GM21515 (cell line): ENCODE data around the gene HTR3B.
A peak's percentile ranks its signal among the peaks of the same experiment; 100 is the strongest.
"Not testable (repeated sequence)": the region's sequence is repeated elsewhere in the genome, so short reads cannot be mapped to it uniquely, and the experiment has no call there.

Source experiments
- ATAC-seq: cut with Tn5 transposase; IDR thresholded peaks from one replicate; pipeline ENCODE4 v1.9.1; 2021; ENCODE audit not compliant: unreplicated experiment

The HTR3B gene

DNA sequence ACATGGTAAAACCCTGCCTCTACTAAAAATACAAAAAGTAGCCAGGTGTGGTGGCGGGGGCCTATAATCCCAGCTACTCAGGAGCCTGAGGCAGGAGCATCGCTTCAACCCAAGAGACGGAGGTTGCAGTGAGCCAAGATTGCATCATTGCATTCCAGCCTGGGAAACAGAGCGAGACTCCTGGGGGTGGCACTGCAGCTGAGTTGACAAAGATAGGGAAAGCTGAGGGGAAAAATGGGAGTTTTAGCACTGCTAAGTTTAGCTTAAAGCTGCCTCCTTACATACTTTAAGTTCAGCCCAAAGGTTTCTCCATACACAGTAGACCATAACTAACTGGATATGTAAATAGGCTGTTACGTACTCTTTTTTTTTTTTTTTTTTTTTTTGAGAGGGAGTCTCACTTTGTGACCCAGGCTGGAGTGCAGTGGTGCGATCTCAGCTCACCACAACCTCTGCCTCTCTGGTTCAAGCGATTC, 20.2 kb upstream of the HTR3B start:
- ATAC-seq = no peak

- no peak for ATAC-seq
These were observed 18.7 kb upstream of the HTR3B start for GRCh38 chr11:113885897-113886296.

- no peak for ATAC-seq
These were observed 15.7 kb upstream of the HTR3B start for GRCh38 chr11:113888848-113889247.

- ATAC-seq = peak; percentile 78
These were observed 10.1 kb upstream of the HTR3B start for GRCh38 chr11:113894421-113894996.

DNA sequence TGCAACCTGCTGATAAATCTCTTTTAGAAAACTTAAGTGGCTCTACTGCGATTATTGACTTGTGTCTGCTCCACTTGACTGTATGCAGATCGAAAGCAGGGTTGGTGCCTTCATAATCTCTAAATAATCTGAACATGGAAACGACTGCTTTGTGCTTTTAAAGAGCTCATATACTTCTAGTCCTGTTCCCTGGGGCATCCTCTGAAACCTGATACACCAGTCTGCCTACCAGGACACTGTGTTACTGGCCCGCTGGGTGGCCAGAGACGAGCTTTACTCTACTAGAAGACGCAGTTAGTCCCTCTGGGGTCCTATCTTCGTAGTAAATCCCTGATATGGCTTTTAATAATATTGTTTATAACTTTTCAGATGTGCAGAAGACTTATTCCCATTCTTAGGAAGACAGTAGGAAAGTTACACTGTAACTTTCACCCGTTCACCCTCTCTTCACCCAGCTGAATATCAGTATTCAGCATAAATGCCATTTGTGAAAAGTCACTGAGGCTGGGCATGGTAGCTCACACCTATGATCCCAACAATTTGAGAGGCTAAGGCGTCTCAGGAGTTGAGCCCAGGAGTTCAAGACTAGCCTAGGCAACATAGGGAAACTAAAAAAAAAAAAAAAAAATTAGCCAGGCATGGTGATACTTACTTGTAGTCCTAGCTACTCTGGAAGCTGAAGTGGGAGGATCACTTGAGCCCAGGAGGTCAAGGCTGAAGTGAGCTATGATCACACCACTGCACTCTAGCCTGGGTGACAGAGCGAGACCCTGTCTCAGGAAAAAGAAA, 9.0 kb upstream of the HTR3B start:
- no peak for ATAC-seq

DNA sequence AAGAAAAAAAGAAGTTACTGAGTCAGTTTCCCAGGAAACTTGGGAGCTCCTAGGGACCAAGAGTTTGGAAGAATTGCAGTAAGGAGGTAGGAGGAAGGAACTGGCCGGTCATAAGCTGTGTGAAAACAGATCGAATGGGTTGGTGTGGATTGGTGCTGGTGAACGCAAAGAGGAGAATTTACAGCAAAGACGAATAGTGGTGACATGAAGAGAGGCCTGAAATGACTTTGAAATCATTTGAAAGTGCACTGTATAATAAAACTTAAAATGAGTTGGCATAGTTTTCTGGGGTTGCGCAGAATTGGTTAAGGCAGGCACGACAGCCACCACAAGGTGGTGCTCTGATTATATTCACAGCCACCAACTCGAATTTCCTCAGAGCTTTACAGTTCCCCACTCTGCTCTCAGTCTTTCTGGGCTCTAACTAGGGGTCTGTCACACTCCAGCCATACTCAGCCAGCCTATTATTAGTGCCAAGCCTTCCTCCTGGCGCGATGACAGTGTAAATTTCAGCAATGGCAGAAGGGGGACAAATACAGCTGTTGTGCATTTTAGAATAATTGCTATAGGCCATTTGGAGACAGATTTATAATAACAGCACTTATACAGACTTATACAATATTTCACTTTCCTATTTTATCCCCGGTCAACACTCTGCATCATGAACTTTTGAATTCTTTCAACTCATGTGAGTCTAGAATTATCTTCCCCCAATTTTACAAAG, 8.3 kb upstream of the HTR3B start:
- peak; percentile 52 for ATAC-seq

DNA sequence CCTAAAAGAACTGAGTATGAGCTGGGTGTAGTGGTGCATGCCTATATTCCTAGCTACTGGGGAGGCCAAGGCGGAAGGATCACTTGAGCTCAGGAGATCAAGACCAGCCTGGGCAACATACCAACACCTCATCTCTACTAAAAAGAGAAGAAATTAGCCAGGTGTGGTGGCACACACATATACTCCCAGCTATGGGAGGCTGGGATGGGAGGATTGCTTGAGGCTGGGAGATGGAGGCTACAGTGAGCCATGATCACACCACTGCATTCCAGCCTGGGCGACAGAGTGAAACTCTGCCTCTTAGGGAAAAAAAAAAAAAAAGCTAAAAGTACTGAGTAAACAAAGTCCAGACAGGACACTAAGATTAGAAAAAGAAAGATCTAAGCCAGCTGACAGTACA, 3.5 kb upstream of the HTR3B start:
- no peak for ATAC-seq

DNA sequence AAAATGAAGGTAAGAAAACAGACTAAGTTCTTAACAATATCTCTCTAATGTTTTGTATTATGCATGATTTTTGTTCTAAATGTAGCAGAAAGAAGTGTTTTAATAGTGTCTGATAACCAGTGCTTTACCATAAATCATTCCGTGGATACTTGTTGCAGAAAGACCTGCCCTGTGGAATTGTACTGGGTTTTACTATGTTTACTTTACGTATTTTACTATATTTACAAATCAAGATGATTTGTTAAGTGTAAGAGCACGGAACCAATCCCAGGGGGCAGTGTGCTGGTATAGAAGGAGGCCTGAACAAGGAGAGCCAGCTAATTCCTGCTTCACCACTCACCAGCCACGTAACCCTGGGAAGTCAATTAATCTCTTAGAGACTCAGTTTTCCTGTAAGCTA, 1.4 kb downstream of the HTR3B start:
- ATAC-seq = no peak

DNA sequence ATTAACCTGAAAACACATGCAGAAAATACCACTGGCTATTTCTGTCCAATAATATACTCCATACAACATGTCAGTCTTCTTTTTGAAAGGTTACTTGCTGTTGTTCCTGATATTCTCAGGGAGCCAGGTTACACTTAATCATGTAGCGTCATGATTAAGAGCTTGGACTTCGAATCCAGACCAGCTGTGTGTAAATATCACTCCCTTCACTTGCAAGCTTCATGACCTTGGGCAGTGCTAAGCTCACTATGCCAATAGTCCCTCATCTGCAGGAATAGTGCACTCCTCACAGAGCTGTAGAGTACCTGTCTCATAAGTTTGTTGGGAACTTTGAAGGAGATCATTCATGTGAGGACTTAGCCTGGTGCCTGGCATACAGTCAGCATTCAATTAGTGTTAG, 1.9 kb downstream of the HTR3B start:
- ATAC-seq = no peak

- ATAC-seq = no peak
These were observed 2.6 kb downstream of the HTR3B start for GRCh38 chr11:113907152-113907551.

GRCh38 chr11:113907681-113908080, 3.1 kb downstream of the HTR3B start:
- ATAC-seq = no peak

GRCh38 chr11:113908098-113908497, 3.5 kb downstream of the HTR3B start:
- no peak for ATAC-seq

DNA sequence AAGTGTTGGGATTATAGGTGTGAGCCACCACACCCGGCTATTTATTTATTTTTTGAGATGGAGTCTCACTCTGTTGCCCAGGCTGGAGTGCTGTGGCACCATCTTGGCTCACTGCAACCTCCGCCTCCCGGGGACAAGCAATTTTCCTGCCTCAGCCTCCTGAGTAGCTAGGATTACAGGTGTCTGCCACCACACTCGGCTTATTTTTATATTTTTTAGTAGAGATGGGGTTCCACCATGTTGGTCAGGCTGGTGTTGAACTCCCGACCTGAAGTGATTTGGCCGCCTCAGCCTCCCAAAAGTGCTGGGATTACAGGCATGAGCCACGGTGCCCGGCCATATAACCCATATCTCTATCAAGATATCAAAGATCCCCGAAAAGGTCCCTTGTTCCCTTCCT, 6.9 kb downstream of the HTR3B start:
- not testable (repeated sequence) for ATAC-seq

GRCh38 chr11:113923572-113923971, 19.0 kb downstream of the HTR3B start:
- no peak for ATAC-seq

GRCh38 chr11:113926273-113927197, 21.9 kb downstream of the HTR3B start:
- no peak for ATAC-seq

DNA sequence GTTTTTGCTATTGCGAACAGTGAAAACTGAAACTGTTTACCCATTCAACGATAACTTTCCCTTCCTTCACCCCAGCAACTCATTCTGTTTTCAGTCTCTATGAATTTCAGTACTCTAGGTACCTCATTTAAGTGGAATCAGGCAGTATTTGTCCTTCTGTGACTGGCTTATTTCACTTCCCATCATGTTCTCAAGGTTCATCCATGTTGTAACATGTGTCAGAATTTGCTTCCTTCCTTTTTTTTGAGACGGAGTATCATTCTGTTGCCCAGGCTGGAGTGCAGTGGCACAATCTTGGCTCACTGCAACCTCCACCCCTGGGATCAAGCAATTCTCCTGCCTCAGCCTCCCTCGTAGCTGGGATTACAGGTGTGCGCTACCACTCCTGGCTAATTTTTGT, 23.7 kb downstream of the HTR3B start:
- no peak for ATAC-seq

GRCh38 chr11:113932788-113933187, 28.2 kb downstream of the HTR3B start:
- ATAC-seq = no peak

DNA sequence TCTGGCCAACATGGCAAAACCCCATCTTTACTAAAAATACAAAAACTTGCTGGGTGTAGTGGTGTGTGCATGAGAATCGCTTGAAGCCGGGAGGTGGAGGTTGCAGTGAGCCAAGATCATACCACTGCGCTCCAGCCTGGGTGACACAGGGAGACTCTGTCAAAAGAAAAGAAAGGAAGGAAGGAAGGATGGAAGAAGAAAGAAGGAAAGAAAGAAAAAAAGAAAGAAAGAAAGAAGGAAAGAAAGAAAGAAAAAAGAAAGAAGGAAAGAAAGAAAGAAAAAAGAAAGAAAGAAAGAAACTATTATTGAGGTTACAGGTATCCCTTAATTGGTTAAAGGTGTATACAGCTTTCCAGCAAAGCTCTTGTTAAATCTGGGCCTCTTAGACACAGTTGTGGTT, 29.6 kb downstream of the HTR3B start:
- ATAC-seq = not testable (repeated sequence)

DNA sequence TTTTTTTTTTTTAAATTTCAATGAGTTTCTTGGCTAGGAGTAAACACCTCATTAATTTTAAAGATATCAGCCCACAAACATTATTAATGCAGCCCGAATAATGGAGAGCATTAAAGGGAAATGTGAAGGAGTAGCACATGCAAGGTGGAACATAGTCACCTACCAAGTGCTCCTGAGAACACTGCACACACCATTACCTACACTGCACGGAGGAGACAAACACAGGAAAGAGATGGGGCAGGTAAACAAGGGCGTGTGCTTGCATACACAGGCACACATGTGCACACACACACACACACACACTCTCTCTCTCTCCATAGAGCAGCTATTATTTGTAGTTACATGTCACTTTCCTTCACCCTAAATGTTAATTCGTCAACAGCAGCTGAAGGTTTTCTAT, 30.2 kb downstream of the HTR3B start:
- ATAC-seq = no peak

DNA sequence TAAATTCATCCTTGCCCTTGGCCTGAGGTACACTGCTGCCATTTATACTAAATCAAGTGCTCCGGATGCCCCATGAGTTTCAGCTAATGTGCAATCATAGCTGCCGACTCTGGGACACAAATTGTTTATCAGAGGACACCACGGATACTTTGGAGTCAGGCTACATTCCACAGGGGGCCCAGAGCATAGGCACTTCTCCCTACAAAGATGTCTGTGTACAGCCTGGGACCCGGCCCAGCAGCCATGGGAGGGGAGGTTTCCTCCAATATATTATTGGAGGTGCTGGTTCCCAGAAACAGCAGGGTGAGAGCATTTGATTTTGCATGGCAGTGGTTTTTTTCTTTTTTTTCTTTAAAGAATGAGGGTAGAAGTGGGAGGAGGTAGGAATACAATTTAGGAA, 31.3 kb downstream of the HTR3B start:
- no peak for ATAC-seq

GRCh38 chr11:113937918-113938317, 33.3 kb downstream of the HTR3B start:
- no peak for ATAC-seq
